ENCODE data around the gene SERBP1.
A peak's percentile ranks its signal among the peaks of the same experiment; 100 is the strongest.

SERBP1 gene

GRCh38 chr1:67372136-67372535 is 58.1 kb downstream of the SERBP1 start:
- TF ChIP-seq CTCF (conservative IDR thresholded peaks at IDR 0.05) = no peak
- H3K27ac ChIP-seq = no peak overlapping the region

DNA sequence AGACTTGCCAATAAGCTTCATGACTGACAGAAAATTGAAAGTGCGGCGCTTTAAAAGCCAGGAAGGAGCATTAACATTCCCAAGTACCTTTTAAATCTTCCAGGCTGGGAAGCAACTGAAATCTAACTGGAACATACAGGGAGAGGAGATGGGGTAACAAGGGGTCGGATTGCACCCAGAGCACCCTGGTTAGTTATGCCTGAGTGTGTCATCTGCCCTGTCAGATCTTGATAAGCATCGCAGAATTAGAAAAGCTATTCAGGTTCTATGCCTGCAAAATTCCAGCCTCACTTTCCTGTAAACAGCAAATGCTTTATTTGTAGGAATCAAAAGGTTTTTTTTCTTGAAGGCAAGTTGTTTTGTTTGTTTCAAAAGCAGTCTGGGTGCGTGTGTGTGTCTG is 58.5 kb downstream of the SERBP1 start:
- H3K27ac ChIP-seq = no peak overlapping the region
- TF ChIP-seq CTCF (conservative IDR thresholded peaks at IDR 0.05) = no peak

- no peak overlapping the region for H3K27ac ChIP-seq
- TF ChIP-seq CTCF (conservative IDR thresholded peaks at IDR 0.05) = no peak
These were observed 59.2 kb downstream of the SERBP1 start for GRCh38 chr1:67371043-67371442.

- H3K27ac ChIP-seq = no peak overlapping the region
- TF ChIP-seq CTCF (conservative IDR thresholded peaks at IDR 0.05) = peak; percentile 12; the same call in 1 of the 2 replicates
These were observed 62.1 kb downstream of the SERBP1 start for GRCh38 chr1:67368046-67368514.

DNA sequence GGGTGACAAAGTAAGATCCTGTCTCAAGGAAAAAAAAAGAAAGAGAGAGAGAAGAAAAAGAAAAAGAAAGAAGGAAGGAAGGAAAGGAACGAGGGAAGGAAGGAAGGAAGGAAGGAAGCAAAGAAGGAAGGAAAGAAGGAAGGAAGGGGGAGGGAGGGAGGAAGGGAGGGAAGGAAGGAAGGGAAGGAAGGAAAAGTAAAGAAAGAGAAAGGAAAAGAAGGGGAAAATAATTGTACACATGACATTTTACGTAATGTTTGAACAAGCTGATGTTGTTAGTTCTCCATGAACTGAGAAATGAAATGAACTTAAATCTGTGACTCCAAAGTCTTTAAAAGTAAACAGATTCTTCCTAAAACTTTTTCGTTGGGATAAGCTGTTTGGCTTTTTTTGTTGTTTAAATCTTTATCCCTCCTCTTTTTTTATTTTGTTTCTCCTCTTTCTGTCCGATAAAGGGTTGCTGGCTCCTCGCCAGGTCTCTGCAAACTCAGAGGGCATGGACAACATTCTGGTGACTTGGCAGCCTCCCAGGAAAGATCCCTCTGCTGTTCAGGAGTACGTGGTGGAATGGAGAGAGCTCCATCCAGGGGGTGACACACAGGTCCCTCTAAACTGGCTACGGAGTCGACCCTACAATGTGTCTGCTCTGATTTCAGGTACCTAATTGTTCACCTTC is 62.7 kb downstream of the SERBP1 start:
- peak; percentile 32; the same call in 1 of the 2 replicates for TF ChIP-seq CTCF (conservative IDR thresholded peaks at IDR 0.05)
- no peak overlapping the region for H3K27ac ChIP-seq

- H3K27ac ChIP-seq = no peak overlapping the region
- TF ChIP-seq CTCF (conservative IDR thresholded peaks at IDR 0.05) = no peak
These were observed 68.6 kb downstream of the SERBP1 start for GRCh38 chr1:67361641-67362040.

GRCh38 chr1:67359592-67359991 is 70.6 kb downstream of the SERBP1 start:
- no peak for TF ChIP-seq CTCF (conservative IDR thresholded peaks at IDR 0.05)
- no peak overlapping the region for H3K27ac ChIP-seq
